Inflammatory macrophage treated with lipopolysaccharide for 1 hour (primary cell): Measurements from ENCODE around the gene ARL15.

ENCODE experiments used
- DNase-seq, 2 donors: peaks; one replicate each; pipeline ENCODE4 v3.0.0-alpha.2; 2020 to 2022

The ARL15 gene

DNA sequence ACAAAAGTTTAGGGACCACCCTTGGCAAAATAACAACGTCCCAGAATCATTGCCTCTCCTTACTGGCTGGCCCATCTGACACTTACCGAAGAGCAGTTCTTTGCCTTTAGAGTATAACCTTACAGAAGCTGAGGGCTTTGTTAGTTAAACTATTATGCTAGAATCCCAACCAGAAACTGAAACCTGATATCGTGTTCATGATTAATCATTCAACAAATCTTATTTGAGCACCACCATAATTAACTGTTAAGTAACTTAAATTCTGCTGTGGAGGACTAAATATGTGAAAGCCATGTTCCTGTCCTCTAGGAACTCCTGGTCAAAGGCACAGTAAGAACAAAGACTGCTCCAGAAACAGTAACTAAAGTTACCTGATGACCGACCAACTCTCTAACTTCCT lies 104.9 kb downstream of the ARL15 start:
- no peak for DNase-seq

DNA sequence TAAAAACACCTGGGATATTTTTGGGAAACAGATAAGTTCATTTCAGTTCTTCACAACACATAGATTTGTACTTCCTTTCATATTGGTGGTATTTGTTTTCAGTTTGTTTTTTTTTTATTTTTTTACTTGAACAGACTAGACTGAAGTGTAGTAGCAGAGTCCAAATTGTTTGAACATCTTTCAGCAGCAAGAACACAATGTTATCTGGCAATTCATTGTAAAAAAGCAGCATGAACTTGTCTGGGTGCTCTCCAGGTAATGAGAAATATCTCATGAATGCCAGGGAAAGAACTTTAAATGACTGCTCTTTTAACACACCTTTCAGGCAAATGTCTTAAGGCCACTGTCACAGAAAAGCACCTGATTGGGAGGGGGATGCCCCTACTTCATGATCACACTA lies 113.4 kb downstream of the ARL15 start:
- no peak for DNase-seq

- DNase-seq: no peak
Measured at GRCh38 chr5:54195701-54196100, 114.7 kb downstream of the ARL15 start.

GRCh38 chr5:54194318-54194717 lies 116.1 kb downstream of the ARL15 start:
- DNase-seq: no peak

DNA sequence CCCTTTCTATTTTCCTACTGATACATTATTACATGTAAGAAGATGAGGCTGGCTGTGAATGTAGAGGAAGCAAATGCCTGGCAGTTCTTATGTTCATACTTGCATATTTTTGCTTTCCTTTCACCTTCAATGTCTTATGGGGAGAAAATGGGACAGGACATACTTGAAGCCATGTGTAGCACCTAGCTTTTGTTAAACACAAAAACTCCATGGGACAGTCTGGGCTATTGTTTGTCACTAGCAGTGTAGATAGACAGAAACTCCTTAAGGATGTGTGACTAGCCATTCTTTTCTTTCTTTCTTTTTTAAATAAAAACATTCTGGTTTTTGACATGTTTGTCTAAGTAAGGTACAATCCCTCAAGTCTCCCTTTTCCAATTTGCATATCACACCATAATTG lies 122.7 kb downstream of the ARL15 start:
- no peak for DNase-seq

DNA sequence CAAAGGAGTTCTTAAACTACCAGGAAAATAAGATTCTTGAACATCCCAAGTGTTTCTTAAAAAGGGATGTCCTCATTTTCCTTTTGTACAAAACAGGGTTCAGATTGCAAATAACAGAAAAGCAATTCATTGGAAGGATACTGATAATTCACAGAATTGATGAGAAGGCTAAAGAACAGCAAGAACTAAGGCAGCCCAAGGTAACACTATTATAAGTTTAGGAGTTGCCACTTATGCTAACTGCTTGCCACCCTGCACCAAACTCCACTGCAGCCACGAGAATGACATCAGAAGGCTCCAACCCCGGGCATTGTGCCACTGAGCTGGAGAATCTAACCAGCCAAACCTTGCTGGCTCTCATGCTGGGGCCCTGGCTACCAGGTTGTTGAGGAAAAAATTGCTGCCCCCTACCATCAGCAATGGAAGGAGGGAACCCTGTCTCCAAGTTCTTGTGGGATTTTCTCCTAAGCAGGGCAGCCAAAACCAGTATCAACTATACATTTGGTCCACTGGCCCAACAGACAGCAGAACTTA lies 123.4 kb downstream of the ARL15 start:
- no peak for DNase-seq

- DNase-seq: no peak
Measured at GRCh38 chr5:54186108-54186507, 124.3 kb downstream of the ARL15 start.

DNA sequence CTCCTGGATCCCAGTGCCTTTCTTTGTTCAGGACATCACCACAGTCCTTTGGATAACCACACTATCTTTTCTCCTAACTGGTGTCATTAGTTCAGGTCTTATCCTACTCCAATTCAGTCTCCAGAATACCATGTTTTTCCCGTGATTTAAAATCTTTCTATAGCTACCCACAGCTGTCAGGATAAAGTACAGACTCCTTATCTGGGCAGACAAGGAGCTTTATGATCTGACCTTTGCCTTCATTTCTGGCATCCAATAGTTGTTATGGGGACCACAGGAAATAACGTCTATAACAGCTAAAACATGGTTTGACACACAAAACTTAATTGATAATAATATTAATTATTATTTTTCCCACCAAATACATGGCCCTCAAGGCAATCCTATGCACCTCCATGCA lies 125.6 kb downstream of the ARL15 start:
- no peak for DNase-seq

DNA sequence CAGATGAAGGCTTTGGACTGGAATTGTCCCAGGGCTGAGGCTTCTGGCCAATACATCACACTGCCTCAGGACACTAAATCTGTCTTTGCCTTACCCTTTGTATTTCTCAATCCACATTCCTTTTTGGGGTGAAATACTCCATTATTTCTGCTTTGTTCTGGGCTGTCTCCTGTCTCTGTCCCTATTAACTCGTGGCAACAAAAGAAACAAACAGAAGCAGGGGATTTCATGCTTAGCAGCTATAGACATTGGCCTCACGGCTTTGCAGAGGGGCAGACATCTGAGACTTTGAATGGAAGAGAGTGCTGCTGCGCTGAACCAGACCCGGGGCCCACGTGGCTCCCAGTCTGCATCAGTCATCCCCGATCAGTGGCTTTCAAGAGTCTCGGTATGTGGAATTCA lies 129.7 kb downstream of the ARL15 start:
- no peak for DNase-seq

DNA sequence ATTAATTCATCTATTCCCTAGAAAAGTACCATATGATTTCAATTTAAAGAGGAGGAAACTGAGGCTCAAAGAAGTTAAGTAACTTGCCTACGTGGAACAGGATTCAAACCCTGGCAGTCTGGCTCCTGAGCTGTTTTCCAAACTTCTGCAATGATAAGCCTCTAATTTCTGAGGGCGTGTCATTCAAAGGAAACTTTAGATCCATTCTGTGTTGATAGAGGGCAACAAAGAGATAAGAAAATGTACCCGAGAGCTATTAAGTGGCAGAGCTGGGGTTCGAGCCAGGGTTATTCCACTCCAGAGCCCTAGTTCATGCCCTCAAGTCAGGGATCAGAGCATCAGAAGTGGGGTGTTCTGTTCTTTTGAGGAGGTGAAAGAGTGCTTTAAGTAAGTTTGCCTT lies 131.4 kb downstream of the ARL15 start:
- no peak for DNase-seq

DNA sequence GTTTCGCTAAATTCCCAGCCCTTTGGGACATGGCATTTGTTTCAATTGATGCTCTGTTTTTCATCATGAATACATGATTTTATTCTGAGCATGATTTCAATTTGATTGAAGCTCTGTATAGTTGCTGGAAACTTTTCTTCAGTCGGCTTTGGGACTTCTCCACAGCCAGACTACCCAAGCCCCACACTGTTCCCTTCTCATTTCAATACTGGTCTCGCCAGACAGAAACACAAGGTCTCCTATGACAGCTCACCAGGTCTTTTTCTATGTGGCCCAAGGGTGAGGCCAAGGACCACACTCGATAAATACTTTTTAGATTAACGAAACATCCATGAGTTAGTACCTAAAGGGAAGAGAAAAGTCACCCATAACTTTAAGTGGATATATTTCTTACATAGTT lies 132.2 kb downstream of the ARL15 start:
- DNase-seq: no peak

DNA sequence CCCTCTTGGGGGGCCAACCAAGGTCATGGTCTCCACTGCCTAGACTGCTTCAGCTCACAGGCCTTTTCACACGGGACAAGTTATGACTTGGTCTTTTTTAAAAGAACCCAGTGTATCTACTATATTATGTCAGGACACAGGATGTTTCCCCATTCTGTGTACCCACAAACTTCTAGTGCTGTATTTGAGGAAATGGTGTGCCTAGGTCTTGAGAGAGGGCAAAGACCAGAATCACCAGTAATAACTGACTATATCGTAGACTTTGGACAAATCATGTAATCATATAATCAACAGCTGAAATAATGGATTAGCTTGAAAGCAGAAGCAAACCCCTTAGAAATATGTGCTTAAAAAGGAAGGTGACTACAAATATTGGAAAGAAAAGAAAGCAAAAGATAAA lies 133.3 kb downstream of the ARL15 start:
- DNase-seq: peak in 1 of 2 donors; percentile 11

GRCh38 chr5:54176066-54176830 lies 134.1 kb downstream of the ARL15 start:
- DNase-seq: no peak

- DNase-seq: no peak
Measured at GRCh38 chr5:54173251-54173650, 137.1 kb downstream of the ARL15 start.

- DNase-seq: no peak
Measured at GRCh38 chr5:54171645-54172384, 138.6 kb downstream of the ARL15 start.

DNA sequence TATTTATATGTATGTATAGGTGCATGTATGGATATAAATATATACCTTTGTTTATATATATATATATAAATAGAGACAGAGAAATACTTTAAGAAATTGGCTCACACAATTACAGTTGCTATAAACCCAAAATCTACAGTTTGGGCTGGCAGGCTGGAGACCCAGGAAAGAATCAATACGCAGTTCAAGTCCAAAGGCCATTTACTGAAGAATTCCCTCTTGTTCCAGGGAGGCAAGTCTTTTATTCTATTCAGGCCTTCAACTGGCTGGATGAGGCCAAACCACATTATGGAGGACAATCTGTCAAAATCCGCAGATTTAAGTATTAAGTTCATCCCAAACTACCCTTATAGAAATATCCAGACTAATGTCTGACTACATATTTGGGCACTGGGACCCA lies 144.7 kb downstream of the ARL15 start:
- no peak for DNase-seq

DNA sequence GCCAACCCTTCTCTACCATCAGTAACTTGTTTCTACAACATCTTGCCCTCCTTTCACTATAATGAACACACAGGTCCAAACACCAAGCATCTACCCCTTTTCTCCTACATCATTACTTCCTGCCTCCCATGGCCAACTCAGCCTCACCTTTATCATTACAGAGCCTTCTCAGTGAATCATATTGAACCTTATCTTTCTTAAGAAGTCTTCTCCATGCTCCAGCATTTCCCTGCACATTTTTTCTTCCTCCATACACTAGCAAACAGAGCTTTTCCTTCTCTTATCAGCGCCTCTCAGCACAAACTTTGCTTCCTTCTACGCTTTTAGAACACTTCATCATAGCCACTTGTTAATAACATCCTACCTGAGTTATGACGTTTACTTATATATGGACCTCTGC lies 148.2 kb downstream of the ARL15 start:
- DNase-seq: no peak

- no peak for DNase-seq
Measured at GRCh38 chr5:54160329-54160728, 150.0 kb downstream of the ARL15 start.

GRCh38 chr5:54159893-54160195 lies 150.5 kb downstream of the ARL15 start:
- DNase-seq: no peak

DNA sequence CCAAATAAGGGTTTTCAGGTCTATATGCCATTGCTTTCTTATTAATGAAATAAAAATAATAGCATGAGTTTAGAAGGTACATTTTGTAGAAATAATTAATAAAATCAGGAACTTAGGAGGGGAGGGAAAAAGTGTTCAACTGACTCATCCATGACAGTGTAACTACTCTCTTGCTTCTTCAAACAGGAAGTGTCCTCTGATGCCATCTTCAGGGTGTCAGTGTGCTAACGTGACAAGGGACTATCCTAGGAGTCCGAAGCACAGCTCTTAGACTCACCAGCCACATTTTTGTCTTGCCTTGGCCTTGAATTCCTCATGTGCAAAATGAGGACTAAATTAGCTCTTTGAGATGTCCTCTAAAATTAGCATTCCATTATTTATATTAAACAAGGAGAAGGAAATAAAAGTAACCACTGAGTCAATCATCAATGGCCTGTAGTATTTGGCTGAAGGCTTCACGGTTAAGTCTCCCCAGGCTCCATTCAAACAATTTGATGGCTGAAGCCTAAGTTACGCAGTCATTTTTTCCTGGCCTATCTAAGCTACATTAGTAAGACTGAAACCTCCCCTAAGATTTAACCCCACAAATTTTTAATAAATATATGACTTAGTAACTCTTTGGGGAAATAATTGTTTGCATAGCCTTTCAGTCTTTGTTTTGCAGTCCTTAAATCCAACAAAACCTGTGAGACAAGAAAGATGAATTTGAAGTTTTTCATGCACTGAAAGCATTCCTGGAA lies 151.1 kb downstream of the ARL15 start:
- DNase-seq: peak; percentile 72 to 73

GRCh38 chr5:54156577-54156976 lies 153.8 kb downstream of the ARL15 start:
- DNase-seq: no peak

GRCh38 chr5:54150841-54151240 lies 159.5 kb downstream of the ARL15 start:
- no peak for DNase-seq

DNA sequence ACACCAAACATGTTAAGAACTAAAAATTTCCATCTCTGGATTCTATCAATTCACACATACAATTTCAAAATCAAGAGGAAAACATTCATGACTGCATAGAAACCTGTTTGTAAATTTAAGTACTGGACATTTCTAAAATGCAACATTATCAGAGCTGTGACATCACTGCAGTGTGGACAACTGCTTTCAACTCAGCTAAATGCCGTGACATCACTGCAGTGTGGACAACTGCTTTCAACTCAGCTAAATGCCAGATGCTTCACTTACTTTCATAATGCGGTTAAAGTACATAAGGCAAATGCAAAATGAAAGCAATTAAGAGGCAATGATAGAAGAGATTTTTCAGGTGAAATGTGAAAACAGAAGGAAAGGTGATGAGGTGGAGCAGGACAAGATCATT lies 161.5 kb downstream of the ARL15 start:
- no peak for DNase-seq
